Measurements from ENCODE around the gene IFNL3.
"Not testable (repeated sequence)": the region's sequence is repeated elsewhere in the genome, so short reads cannot be mapped to it uniquely, and the experiment has no call there.

DNA sequence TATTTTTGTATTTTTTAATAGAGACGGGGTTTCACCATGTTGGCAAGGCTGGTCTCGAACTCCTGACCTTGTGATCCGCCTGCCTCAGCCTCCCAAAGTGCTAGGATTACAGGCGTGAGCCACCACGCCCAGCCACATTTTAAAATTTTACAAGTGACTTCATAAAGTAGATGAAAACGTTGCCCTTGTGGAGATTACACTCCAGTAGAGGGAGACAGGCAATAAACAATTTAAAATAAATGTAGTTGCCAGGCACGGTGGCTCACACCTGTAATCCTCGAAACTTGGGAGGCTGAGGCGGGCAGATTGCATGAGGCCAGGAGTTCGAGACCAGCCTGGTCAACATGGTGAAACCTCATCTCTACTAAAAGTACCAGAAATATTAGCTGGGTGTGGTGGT lies 25.7 kb downstream of the IFNL3 start:
- TF ChIP-seq, protein P1, sequence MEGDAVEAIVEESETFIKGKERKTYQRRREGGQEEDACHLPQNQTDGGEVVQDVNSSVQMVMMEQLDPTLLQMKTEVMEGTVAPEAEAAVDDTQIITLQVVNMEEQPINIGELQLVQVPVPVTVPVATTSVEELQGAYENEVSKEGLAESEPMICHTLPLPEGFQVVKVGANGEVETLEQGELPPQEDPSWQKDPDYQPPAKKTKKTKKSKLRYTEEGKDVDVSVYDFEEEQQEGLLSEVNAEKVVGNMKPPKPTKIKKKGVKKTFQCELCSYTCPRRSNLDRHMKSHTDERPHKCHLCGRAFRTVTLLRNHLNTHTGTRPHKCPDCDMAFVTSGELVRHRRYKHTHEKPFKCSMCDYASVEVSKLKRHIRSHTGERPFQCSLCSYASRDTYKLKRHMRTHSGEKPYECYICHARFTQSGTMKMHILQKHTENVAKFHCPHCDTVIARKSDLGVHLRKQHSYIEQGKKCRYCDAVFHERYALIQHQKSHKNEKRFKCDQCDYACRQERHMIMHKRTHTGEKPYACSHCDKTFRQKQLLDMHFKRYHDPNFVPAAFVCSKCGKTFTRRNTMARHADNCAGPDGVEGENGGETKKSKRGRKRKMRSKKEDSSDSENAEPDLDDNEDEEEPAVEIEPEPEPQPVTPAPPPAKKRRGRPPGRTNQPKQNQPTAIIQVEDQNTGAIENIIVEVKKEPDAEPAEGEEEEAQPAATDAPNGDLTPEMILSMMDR (IDR thresholded peaks at IDR 0.05; ENCODE audit: insufficient read depth, low read length) = not testable (repeated sequence)
- TF ChIP-seq POLR2AphosphoS5 (IDR thresholded peaks at IDR 0.05; ENCODE audit: low read depth); GABPA (IDR thresholded peaks at IDR 0.05; ENCODE audit: low read depth); SPI1 (IDR thresholded peaks at IDR 0.05; ENCODE audit: borderline replicate concordance, low read depth): not testable (repeated sequence)
- TF ChIP-seq, protein P2, sequence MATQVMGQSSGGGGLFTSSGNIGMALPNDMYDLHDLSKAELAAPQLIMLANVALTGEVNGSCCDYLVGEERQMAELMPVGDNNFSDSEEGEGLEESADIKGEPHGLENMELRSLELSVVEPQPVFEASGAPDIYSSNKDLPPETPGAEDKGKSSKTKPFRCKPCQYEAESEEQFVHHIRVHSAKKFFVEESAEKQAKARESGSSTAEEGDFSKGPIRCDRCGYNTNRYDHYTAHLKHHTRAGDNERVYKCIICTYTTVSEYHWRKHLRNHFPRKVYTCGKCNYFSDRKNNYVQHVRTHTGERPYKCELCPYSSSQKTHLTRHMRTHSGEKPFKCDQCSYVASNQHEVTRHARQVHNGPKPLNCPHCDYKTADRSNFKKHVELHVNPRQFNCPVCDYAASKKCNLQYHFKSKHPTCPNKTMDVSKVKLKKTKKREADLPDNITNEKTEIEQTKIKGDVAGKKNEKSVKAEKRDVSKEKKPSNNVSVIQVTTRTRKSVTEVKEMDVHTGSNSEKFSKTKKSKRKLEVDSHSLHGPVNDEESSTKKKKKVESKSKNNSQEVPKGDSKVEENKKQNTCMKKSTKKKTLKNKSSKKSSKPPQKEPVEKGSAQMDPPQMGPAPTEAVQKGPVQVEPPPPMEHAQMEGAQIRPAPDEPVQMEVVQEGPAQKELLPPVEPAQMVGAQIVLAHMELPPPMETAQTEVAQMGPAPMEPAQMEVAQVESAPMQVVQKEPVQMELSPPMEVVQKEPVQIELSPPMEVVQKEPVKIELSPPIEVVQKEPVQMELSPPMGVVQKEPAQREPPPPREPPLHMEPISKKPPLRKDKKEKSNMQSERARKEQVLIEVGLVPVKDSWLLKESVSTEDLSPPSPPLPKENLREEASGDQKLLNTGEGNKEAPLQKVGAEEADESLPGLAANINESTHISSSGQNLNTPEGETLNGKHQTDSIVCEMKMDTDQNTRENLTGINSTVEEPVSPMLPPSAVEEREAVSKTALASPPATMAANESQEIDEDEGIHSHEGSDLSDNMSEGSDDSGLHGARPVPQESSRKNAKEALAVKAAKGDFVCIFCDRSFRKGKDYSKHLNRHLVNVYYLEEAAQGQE (IDR thresholded peaks at IDR 0.05; ENCODE audit: insufficient replicate concordance, low read depth) = not testable (repeated sequence)

Measured in HL-60 (cell line).